GM12878 (cell line): ENCODE data around the gene RANBP9.

ENCODE experiments used
- BCLAF1 ChIP-seq: fragments of 450-650 bp; IDR thresholded peaks from 2 replicates; pipeline ENCODE4 v1.6.1; 2017; ENCODE audit warnings: antibody characterized with exemption, mild to moderate bottlenecking, moderate library complexity
- CTCF ChIP-seq, 3 experiments: IDR thresholded peaks in 2 of 3; conservative IDR thresholded peaks in 1 of 3; 2 replicates each; pipeline ENCODE4 v1.5.1; 2011; ENCODE audit warnings: low read depth in 3 of 3, low read length in 3 of 3, mild to moderate bottlenecking in 3 of 3, control low read depth in 2 of 3, moderate library complexity in 2 of 3, inconsistent platforms in 1 of 3, mixed read lengths in 1 of 3; ENCODE audit not compliant: control insufficient read depth in 2 of 3, insufficient read depth in 1 of 3; ENCODE audit errors: extremely low read depth in 1 of 3
- EP300 ChIP-seq, 2 experiments: fragments of 150-350 bp in 1 of 2; IDR thresholded peaks; 2 replicates each; pipeline ENCODE4 v1.6.1; 2011 to 2012; ENCODE audit warnings: low read depth in 2 of 2, low read length in 2 of 2, borderline replicate concordance in 1 of 2, improper control_type of control experiment in 1 of 2, inconsistent platforms in 1 of 2; ENCODE audit not compliant: control insufficient read depth in 1 of 2
- GATAD2B ChIP-seq: fragments of 450-650 bp; conservative IDR thresholded peaks from 2 replicates; pipeline ENCODE4 v1.6.1; 2017; ENCODE audit warnings: low read depth, mild to moderate bottlenecking, moderate library complexity
- JUNB ChIP-seq: IDR thresholded peaks from 2 replicates; pipeline ENCODE4 v1.6.1; 2016; ENCODE audit warnings: antibody characterized with exemption, mild to moderate bottlenecking
- JUND ChIP-seq: IDR thresholded peaks from 2 replicates; pipeline ENCODE4 v1.6.1; 2012; ENCODE audit warnings: low read depth, mild to moderate bottlenecking, low read length, improper control_type of control experiment, moderate library complexity
- KDM1A ChIP-seq: fragments of 200-600 bp; sonication (generic); IDR thresholded peaks from 2 replicates; pipeline ENCODE4 v1.6.1; 2016; ENCODE audit warnings: borderline replicate concordance
- MAX ChIP-seq: IDR thresholded peaks from 2 replicates; pipeline ENCODE4 v1.6.1; 2012; ENCODE audit warnings: low read depth, low read length, improper control_type of control experiment
- RAD21 ChIP-seq: IDR thresholded peaks from 2 replicates; pipeline ENCODE4 v1.6.1; 2011; ENCODE audit warnings: mild to moderate bottlenecking, low read depth, low read length, moderate library complexity; ENCODE audit not compliant: insufficient read depth
- USF1 ChIP-seq: IDR thresholded peaks from 2 replicates; pipeline ENCODE4 v1.6.1; 2011; ENCODE audit warnings: borderline replicate concordance, low read depth, mild to moderate bottlenecking, moderate library complexity, mixed read lengths, low read length; ENCODE audit not compliant: insufficient read depth; ENCODE audit errors: extremely low read length
- ZNF274 ChIP-seq: IDR thresholded peaks from one replicate; pipeline ENCODE4 v1.8.0; 2011; ENCODE audit not compliant: insufficient read length, insufficient read depth
- ZSCAN29 ChIP-seq: fragments of 450-650 bp; IDR thresholded peaks from 2 replicates; pipeline ENCODE4 v1.6.1; 2017; ENCODE audit warnings: mild to moderate bottlenecking, moderate library complexity

- TF ChIP-seq KDM1A (no peak), CTCF (IDR thresholded peaks at IDR 0.05 in 2 of 3, conservative IDR thresholded peaks at IDR 0.05 in 1 of 3; ENCODE audit: control insufficient read depth in 2 of 3, extremely low read depth in 1 of 3, insufficient read depth in 1 of 3, low read depth in 3 of 3, low read length in 3 of 3) (no peak), JUNB (no peak), USF1 (no peak), RAD21 (no peak), ZSCAN29 (no peak), BCLAF1 (no peak), GATAD2B (no peak), ZNF274 (no peak), MAX (no peak), JUND (no peak), EP300 (IDR thresholded peaks at IDR 0.05; ENCODE audit: borderline replicate concordance in 1 of 2, control insufficient read depth in 1 of 2, low read depth in 2 of 2, low read length in 2 of 2) (no peak)
Measured at GRCh38 chr6:13716955-13717295, 5.3 kb upstream of the RANBP9 start.
